ENCODE results near the gene BMX.

- TF ChIP-seq EZH2 (IDR thresholded peaks at IDR 0.05; ENCODE audit: insufficient read depth, poor library complexity, severe bottlenecking): no peak
- TF ChIP-seq EZH2phosphoT487 (IDR thresholded peaks at IDR 0.05; ENCODE audit: insufficient read depth, low read depth): no peak
Measured at GRCh38 chrX:15560924-15561323, 60.3 kb downstream of the BMX start.

Measured in GM23248 (cell line).